HepG2 (cell line): ENCODE data around the gene SHLD3. TPM values are rescaled to one million over a fixed set of nuclear protein-coding genes. Genes with fewer than 3 reads are reported as not detected.
A peak's percentile ranks its signal among the peaks of the same experiment; 100 is the strongest.

Source experiments
- BATF2 ChIP-seq: sonication (generic); formaldehyde crosslinking; IDR thresholded peaks from 2 replicates; pipeline ENCODE4 v1.8.0; 2022; ENCODE audit warnings: mild to moderate bottlenecking, missing genetic modification reagents, moderate library complexity
- DPF2 ChIP-seq: sonication (generic); formaldehyde crosslinking; IDR thresholded peaks from 2 replicates; pipeline ENCODE4 v1.4.0; 2020; ENCODE audit warnings: mild to moderate bottlenecking, low read depth, missing genetic modification reagents, borderline replicate concordance
- EHMT2 ChIP-seq: fragments of 200-600 bp; sonication (generic); IDR thresholded peaks from 2 replicates; pipeline ENCODE4 v1.7.0; 2017; ENCODE audit warnings: antibody characterized with exemption, low read depth, low read length, borderline replicate concordance
- FOXK1 ChIP-seq: sonication (generic); formaldehyde crosslinking; IDR thresholded peaks from 2 replicates; pipeline ENCODE4 v1.4.0; 2020; ENCODE audit warnings: low read depth, missing genetic modification reagents, borderline replicate concordance
- FOXO1 ChIP-seq: sonication (generic); formaldehyde crosslinking; IDR thresholded peaks from 2 replicates; pipeline ENCODE4 v1.4.0; 2020; ENCODE audit warnings: missing genetic modification reagents
- FOXO4 ChIP-seq: sonication (generic); formaldehyde crosslinking; conservative IDR thresholded peaks from 2 replicates; pipeline ENCODE4 v1.8.1; 2023; ENCODE audit warnings: missing genetic modification reagents
- GTF3A ChIP-seq: sonication (generic); formaldehyde crosslinking; conservative IDR thresholded peaks from 2 replicates; pipeline ENCODE4 v1.4.0; 2020; ENCODE audit warnings: mild to moderate bottlenecking, missing genetic modification reagents
- HDAC6 ChIP-seq: fragments of 200-600 bp; sonication (generic); IDR thresholded peaks from 2 replicates; pipeline ENCODE4 v1.7.0; 2017; ENCODE audit warnings: mild to moderate bottlenecking, antibody characterized with exemption, low read length, low read depth
- HMG20A ChIP-seq: IDR thresholded peaks from 2 replicates; pipeline ENCODE4 v1.6.1; 2016; ENCODE audit warnings: borderline replicate concordance
- HMGA1 ChIP-seq: sonication (generic); formaldehyde crosslinking; conservative IDR thresholded peaks from 2 replicates; pipeline ENCODE4 v1.4.0; 2020; ENCODE audit warnings: missing genetic modification reagents
- HNF4A ChIP-seq: sonication (generic); formaldehyde crosslinking; IDR thresholded peaks from 2 replicates; pipeline ENCODE4 v1.4.0; 2020; ENCODE audit warnings: missing genetic modification reagents
- IRF2 ChIP-seq: IDR thresholded peaks from 2 replicates; pipeline ENCODE4 v1.6.1; 2018; ENCODE audit warnings: missing genetic modification reagents, missing compliant biosample characterization
- KLF11 ChIP-seq: IDR thresholded peaks from 2 replicates; pipeline ENCODE4 v1.6.1; 2016; ENCODE audit warnings: missing compliant biosample characterization
- KLF13 ChIP-seq: sonication (generic); formaldehyde crosslinking; IDR thresholded peaks from 2 replicates; pipeline ENCODE4 v1.4.0; 2020; ENCODE audit warnings: mild to moderate bottlenecking, missing genetic modification reagents
- KLF15 ChIP-seq: sonication (generic); formaldehyde crosslinking; IDR thresholded peaks from 2 replicates; pipeline ENCODE4 v1.8.1; 2023; ENCODE audit warnings: borderline replicate concordance, mild to moderate bottlenecking, inconsistent platforms, missing genetic modification reagents, mixed read lengths
- MED8 ChIP-seq: sonication (generic); formaldehyde crosslinking; IDR thresholded peaks from 2 replicates; pipeline ENCODE4 v1.8.1; 2023; ENCODE audit warnings: mild to moderate bottlenecking, missing genetic modification reagents; ENCODE audit not compliant: insufficient replicate concordance
- MTF2 ChIP-seq: sonication (generic); formaldehyde crosslinking; IDR thresholded peaks from 2 replicates; pipeline ENCODE4 v1.5.0; 2020; ENCODE audit warnings: missing genetic modification reagents, borderline replicate concordance
- REXO4 ChIP-seq: sonication (generic); formaldehyde crosslinking; IDR thresholded peaks from 2 replicates; pipeline ENCODE4 v1.8.0; 2022; ENCODE audit warnings: missing genetic modification reagents, mild to moderate bottlenecking, borderline replicate concordance
- RXRB ChIP-seq: IDR thresholded peaks from 2 replicates; pipeline ENCODE4 v1.6.1; 2016; ENCODE audit warnings: borderline replicate concordance, missing genetic modification reagents, missing compliant biosample characterization
- SMAD3 ChIP-seq: sonication (generic); formaldehyde crosslinking; IDR thresholded peaks from 2 replicates; pipeline ENCODE4 v1.4.0; 2020; ENCODE audit warnings: missing genetic modification reagents
- STAT5B ChIP-seq: sonication (generic); formaldehyde crosslinking; IDR thresholded peaks from 2 replicates; pipeline ENCODE4 v1.4.0; 2020; ENCODE audit warnings: missing genetic modification reagents
- U2AF1 ChIP-seq: fragments of 200-400 bp; formaldehyde crosslinking; optimal IDR thresholded peaks from 2 replicates; pipeline ENCODE3; 2017; ENCODE audit warnings: mild to moderate bottlenecking, low read depth, low read length
- YEATS4 ChIP-seq: sonication (generic); formaldehyde crosslinking; IDR thresholded peaks from 2 replicates; pipeline ENCODE4 v1.4.0; 2020; ENCODE audit warnings: missing genetic modification reagents, borderline replicate concordance
- ZBTB20 ChIP-seq: sonication (generic); formaldehyde crosslinking; IDR thresholded peaks from 2 replicates; pipeline ENCODE4 v1.8.1; 2023; ENCODE audit warnings: missing genetic modification reagents, low read depth, mild to moderate bottlenecking, borderline replicate concordance
- ZFX ChIP-seq: sonication (generic); formaldehyde crosslinking; IDR thresholded peaks from 2 replicates; pipeline ENCODE4 v1.4.0; 2020; ENCODE audit warnings: mild to moderate bottlenecking, low read depth, missing genetic modification reagents, moderate library complexity
- ZMYM3 ChIP-seq: sonication (generic); formaldehyde crosslinking; IDR thresholded peaks from 2 replicates; pipeline ENCODE4 v1.5.1; 2020; ENCODE audit warnings: mild to moderate bottlenecking, missing genetic modification reagents
- ZNF33B ChIP-seq: sonication (generic); formaldehyde crosslinking; IDR thresholded peaks from 2 replicates; pipeline ENCODE4 v1.5.1; 2020; ENCODE audit warnings: mild to moderate bottlenecking, missing genetic modification reagents
- ZNF550 ChIP-seq: sonication (generic); formaldehyde crosslinking; IDR thresholded peaks from 2 replicates; pipeline ENCODE4 v1.4.0; 2020; ENCODE audit warnings: mild to moderate bottlenecking, missing genetic modification reagents, borderline replicate concordance
- ZNF678 ChIP-seq: sonication (generic); formaldehyde crosslinking; IDR thresholded peaks from 2 replicates; pipeline ENCODE4 v1.4.0; 2020; ENCODE audit warnings: mild to moderate bottlenecking, missing genetic modification reagents
- ZNF691 ChIP-seq: sonication (generic); formaldehyde crosslinking; IDR thresholded peaks from 2 replicates; pipeline ENCODE4 v1.4.0; 2020; ENCODE audit warnings: missing genetic modification reagents, low read depth, mild to moderate bottlenecking, borderline replicate concordance
- ZNF775 ChIP-seq: sonication (generic); formaldehyde crosslinking; IDR thresholded peaks from 2 replicates; pipeline ENCODE4 v1.4.0; 2020; ENCODE audit warnings: missing genetic modification reagents, mild to moderate bottlenecking, moderate library complexity, borderline replicate concordance
- polyA plus RNA-seq, 8 experiments: library from polyadenylated mRNA; depleted of rRNA in 3 of 8; stranded (reverse) in 7 of 8; unstranded in 1 of 8; fragments of >200 nt; fragmentation: Illumina TruSeq in 4 of 8; extraction: Trizol in 4 of 8; gene quantifications; 2 replicates each; pipeline versions ENCODE4 v1.2.1 to v1.2.3, GENCODE V29; 2011 to 2016; ENCODE audit warnings: low read depth in 4 of 8, missing spikeins in 1 of 8, mixed read lengths in 1 of 8; ENCODE audit not compliant: insufficient read depth in 1 of 8
- total RNA-seq, 5 experiments: library from RNA; depleted of rRNA; stranded (reverse); fragments of >200 nt; fragmentation: Illumina TruSeq; extraction: Trizol; gene quantifications; 2 replicates each; pipeline ENCODE4 v1.2.3, GENCODE V29; 2016; ENCODE audit warnings: low read depth in 1 of 5

The SHLD3 gene
- total and polyA plus RNA-seq, 2 of the 13 experiments (the other 11 are each of a cell fraction or from before 2014, with no cell fraction given): 3.6 to 6.8 TPM

DNA sequence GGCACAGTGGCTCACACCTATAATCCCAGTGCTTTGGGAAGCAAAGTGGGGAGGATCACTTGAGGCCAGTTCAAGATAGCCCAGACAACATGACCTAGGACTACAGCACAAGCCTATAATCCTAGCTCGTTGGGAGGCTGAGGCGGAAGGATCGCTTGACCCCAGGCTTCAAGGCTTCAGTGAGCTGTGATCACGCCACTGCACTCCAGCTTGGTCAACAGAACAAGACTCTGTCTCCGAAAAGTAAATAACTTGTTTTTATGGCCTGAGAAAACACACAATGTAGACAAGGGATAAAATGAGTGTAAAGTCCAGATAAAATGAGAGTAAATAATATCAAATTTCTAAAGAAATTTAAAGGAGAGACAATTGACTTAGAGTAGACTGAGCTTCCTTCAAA lies 26.3 kb downstream of the SHLD3 start (continued):
- TF ChIP-seq SMAD3 (CRISPR knock-in tag) (peak; percentile 58; the same call in 1 of the 2 replicates), FOXO4 (no peak), MTF2 (CRISPR knock-in tag) (no peak), RXRB (CRISPR knock-in tag) (peak; percentile 72), BATF2 (CRISPR knock-in tag) (no peak), IRF2 (CRISPR knock-in tag) (peak; percentile 69; the same call in 1 of the 2 replicates), HDAC6 (no peak), HMGA1 (CRISPR knock-in tag) (no peak), ZNF775 (CRISPR knock-in tag) (no peak), ZNF678 (CRISPR knock-in tag) (no peak), HMG20A (CRISPR knock-in tag) (peak; percentile 57; the same call in 1 of the 2 replicates), ZBTB20 (0 out of 2 replicates have a peak, but pooled peaks have one; percentile 36), EHMT2 (no peak; the same call in 1 of the 2 replicates), U2AF1 (no peak), ZNF691 (CRISPR knock-in tag) (peak; percentile 50; the same call in 1 of the 2 replicates), DPF2 (CRISPR knock-in tag) (peak; percentile 74), MED8 (CRISPR knock-in tag) (no peak), GTF3A (CRISPR knock-in tag) (no peak), KLF11 (CRISPR knock-in tag) (no peak), REXO4 (CRISPR knock-in tag) (no peak), ZFX (CRISPR knock-in tag) (no peak), YEATS4 (0 out of 2 replicates have a peak, but pooled peaks have one; percentile 38), HNF4A (CRISPR knock-in tag) (peak; percentile 84), KLF13 (CRISPR knock-in tag) (no peak), ZMYM3 (CRISPR knock-in tag) (peak; percentile 93), FOXK1 (CRISPR knock-in tag) (peak; percentile 70), KLF15 (CRISPR knock-in tag) (no peak), STAT5B (CRISPR knock-in tag) (no peak), ZNF550 (CRISPR knock-in tag) (no peak), FOXO1 (peak; percentile 83; the same call in 1 of the 2 replicates), ZNF33B (no peak)
